Measurements from ENCODE around the gene SFPQ. TPM values are rescaled to one million over a fixed set of nuclear protein-coding genes. Genes with fewer than 3 reads are reported as not detected.
A peak's percentile ranks its signal among the peaks of the same experiment; 100 is the strongest.

Gene SFPQ
- total RNA-seq, 1 experiment from 2014 or later, result 573 TPM

DNA sequence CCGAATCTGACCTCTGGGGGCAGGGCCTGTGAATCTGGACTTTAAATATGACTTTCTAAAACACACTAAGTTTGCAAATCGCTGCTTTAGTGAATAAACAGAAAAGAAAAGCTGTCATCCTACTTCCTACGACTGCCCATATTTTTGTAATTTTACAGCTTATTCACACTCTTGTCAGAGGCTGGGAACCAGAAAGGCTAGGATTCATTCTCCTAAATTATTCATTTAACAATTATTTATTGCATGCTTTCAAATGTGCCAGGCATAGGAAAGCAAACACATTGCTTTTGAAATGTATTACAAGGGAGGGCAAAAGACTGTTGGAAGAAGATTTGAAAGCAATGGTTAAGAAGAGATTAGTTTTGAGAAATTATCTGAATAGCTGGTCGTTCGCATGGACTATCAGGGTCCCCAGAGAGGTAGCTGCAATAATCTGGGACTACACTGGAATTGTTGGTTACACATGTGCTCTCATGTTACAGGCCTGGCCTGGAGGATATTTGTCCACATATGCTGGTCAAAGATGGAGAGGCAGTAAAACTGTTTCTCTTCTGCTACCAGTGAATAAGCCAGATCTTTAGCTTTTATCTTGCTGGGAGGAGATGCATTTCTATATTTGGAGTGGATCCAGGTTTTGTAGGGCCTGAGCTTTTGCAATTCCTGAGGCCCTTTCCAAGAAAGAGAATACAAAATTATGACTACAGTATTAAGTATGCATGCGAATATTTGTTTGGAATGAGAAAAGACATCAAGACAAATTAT is 29.6 kb upstream of the SFPQ start:
- Histone ChIP-seq H4K5ac (ENCODE audit: insufficient read length, low read depth, low read length) (no peak overlapping the region), H3K23ac (ENCODE audit: insufficient read length, low read depth, low read length) (no peak overlapping the region), H3T11ph (ENCODE audit: low read length) (no peak overlapping the region), H4K20me1 (ENCODE audit: control insufficient read depth, insufficient read depth, insufficient read length) (no peaks in the 10 kb centered on the region), H2BK5ac (ENCODE audit: insufficient read length, low read length) (no peak overlapping the region), H3K23me2 (ENCODE audit: insufficient read length, low read depth, low read length, poor library complexity, severe bottlenecking) (no peaks in the 10 kb centered on the region), H2BK20ac (ENCODE audit: low read depth, low read length, poor library complexity, severe bottlenecking) (no peak overlapping the region), H2BK120ac (ENCODE audit: low read depth, low read length, poor library complexity, severe bottlenecking) (no peak overlapping the region), H3K79me1 (ENCODE audit: insufficient read depth, low read depth, low read length, poor library complexity, severe bottlenecking) (no peaks in the 10 kb centered on the region), H3K79me2 (ENCODE audit: insufficient read depth, low read length) (no peaks in the 10 kb centered on the region), H3K9me3 (ENCODE audit: control insufficient read depth, low read depth, low read length) (no peaks in the 10 kb centered on the region), H2AFZ (ENCODE audit: low read length) (no peak overlapping the region), H2AK5ac (ENCODE audit: insufficient read length, low read length) (no peak overlapping the region), H3K9ac (ENCODE audit: extremely low read depth, insufficient read length, low read length) (no peak overlapping the region), H3K27me3 (ENCODE audit: insufficient read depth, low read length) (no peaks in the 10 kb centered on the region), H2BK15ac (ENCODE audit: low read depth, low read length) (no peak overlapping the region), H3K56ac (ENCODE audit: insufficient read length, low read depth, low read length) (no peak overlapping the region), H3K14ac (ENCODE audit: insufficient read depth, low read length) (no peak overlapping the region), H3K4me2 (ENCODE audit: insufficient read depth, insufficient read length, low read length) (no peak overlapping the region), H4K8ac (replicated peaks; ENCODE audit: insufficient read length, low read depth, low read length) (no peak overlapping the region), H2BK12ac (ENCODE audit: insufficient read length, low read depth, low read length) (no peak overlapping the region), H3K4me1 (ENCODE audit: insufficient read depth, low read length) (peaks cover 3% of the 10 kb centered on the region; the same call in 1 of the 2 replicates), H3K4ac (ENCODE audit: low read depth, low read length) (no peak overlapping the region), H3K27ac (ENCODE audit: insufficient read length, low read depth, low read length) (no peak overlapping the region), H4K91ac (ENCODE audit: insufficient read length, low read depth, low read length) (no peak overlapping the region), H3K18ac (ENCODE audit: insufficient read length, low read depth, low read length) (no peak overlapping the region)
- Mint-ChIP-seq H3K4me3 (no peak overlapping the region), H3K9me3 (peaks cover 0 to 5% of the 10 kb centered on the region in 2 experiments; a peak in 2 of 5 replicates), H3K27ac (peak overlapping the region in 1 of 3 experiments; percentile 80; a peak in 2 of 7 replicates), H3K4me1 (peaks cover 25% of the 10 kb centered on the region in 2 experiments), H3K27me3 (ENCODE audit: low read depth) (no peaks in the 10 kb centered on the region), H3K36me3 (ENCODE audit: insufficient read depth in 1 of 3, low read depth in 3 of 3) (no peaks in the 10 kb centered on the region)
- no peak for TF ChIP-seq CTCF (conservative IDR thresholded peaks at IDR 0.05)
- WGBS (ENCODE audit: extremely low coverage, insufficient read length, low lambda C conversion rate), result no CpG with 5 or more reads among the region's 6 CpGs
- DNase-seq, result no peak

Data from H9 (cell line).